ENCODE results near the gene SLC2A8.

Gene SLC2A8

DNA sequence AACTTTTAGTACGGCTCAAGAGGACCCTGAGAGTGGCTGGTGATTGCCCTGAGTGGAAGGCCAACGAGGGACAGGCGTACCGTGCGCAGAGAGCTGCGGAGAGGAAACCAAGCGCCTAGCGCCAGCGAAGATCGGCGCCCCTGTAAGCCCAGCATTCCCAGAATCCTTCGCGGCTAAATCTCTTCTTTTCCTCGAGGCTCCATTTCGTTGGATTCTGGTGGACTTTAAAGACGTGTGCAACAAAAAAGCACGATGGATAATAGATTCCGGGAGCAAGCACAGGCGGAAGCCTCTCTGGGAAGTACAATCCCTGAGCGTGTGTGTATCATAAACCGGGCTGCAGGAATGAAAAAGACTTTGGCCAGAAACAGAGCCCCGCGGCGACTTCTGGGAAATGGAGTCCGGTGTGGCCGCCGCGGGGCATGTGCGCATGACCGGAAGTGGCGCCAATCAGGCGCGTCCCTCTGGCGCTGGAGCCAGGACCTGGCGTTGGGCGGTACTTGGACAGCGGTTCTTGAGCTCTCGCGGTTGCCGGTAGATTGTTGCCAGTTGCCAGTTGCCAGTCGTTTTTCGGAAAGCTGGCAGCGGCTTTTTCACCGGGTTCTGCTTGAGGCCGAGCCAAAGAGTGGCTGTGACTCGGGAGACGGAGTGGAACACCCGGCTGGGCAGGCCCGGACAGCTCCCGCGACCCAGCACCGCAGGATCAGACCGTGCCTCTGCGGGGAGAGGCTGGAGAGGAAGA lies 27.1 kb downstream of the SLC2A8 start, which contains the start of gene ZNF79:
ZNF79 (plus strand) TSS at position 449 of the 742 bp plus-strand sequence. CDS start 406 bp downstream, outside the sequence.
- peak within 1 kb of the TSS; percentile 90 for H3K4me3 ChIP-seq (ENCODE audit: low read length, poor library complexity, severe bottlenecking)
- peaks cover 8% of the 10 kb centered on the region for H4K20me1 ChIP-seq (ENCODE audit: insufficient read depth, low read length, poor library complexity, severe bottlenecking)
- peak within 1 kb of the TSS; percentile 94 for H2AFZ ChIP-seq (ENCODE audit: low read length)
- peak within 1 kb of the TSS; percentile 98 for H3K4me2 ChIP-seq (ENCODE audit: low read depth, low read length, poor library complexity, severe bottlenecking)
- H3K36me3 ChIP-seq (ENCODE audit: insufficient read depth, low read length), result no peaks in the 10 kb centered on the region
- H3K4me1 ChIP-seq (ENCODE audit: insufficient read depth, low read length, poor library complexity, severe bottlenecking), result peaks cover 21% of the 10 kb centered on the region
- H3K27me3 ChIP-seq (ENCODE audit: insufficient read depth, low read length, poor library complexity, severe bottlenecking), result no peaks in the 10 kb centered on the region
- no peaks in the 10 kb centered on the region for H3F3A ChIP-seq (ENCODE audit: low read depth)
- no peaks in the 10 kb centered on the region for H3K9me3 ChIP-seq (ENCODE audit: insufficient read depth, low read depth, low read length)
- H3K9ac ChIP-seq (ENCODE audit: low read depth, low read length, poor library complexity, severe bottlenecking), result peak within 1 kb of the TSS; percentile 95
- H3K9me2 ChIP-seq (replicated peaks; ENCODE audit: low read depth, low read length), result no peaks in the 10 kb centered on the region
- no peak for TF ChIP-seq CTCF (conservative IDR thresholded peaks at IDR 0.05; ENCODE audit: low read length)
- H3K79me2 ChIP-seq (ENCODE audit: insufficient read depth, low read length), result peaks cover 49% of the 10 kb centered on the region

GRCh38 chr9:127424676-127424999 lies 27.7 kb downstream of the SLC2A8 start:
- H3K79me2 ChIP-seq (ENCODE audit: insufficient read depth, low read length), result peaks cover 49% of the 10 kb centered on the region
- no peak for TF ChIP-seq CTCF (conservative IDR thresholded peaks at IDR 0.05; ENCODE audit: low read length)
- no peak for TF ChIP-seq EZH2phosphoT487 (IDR thresholded peaks at IDR 0.05; ENCODE audit: borderline replicate concordance)

GRCh38 chr9:127426756-127427155 lies 29.8 kb downstream of the SLC2A8 start:
- Histone ChIP-seq H3K27me3 (ENCODE audit: insufficient read depth, low read length, poor library complexity, severe bottlenecking) (no peaks in the 10 kb centered on the region), H3K4me1 (ENCODE audit: insufficient read depth, low read length, poor library complexity, severe bottlenecking) (peaks cover 21% of the 10 kb centered on the region), H2AFZ (ENCODE audit: low read length) (no peak overlapping the region), H3K36me3 (ENCODE audit: insufficient read depth, low read length) (peaks cover 6% of the 10 kb centered on the region; the same call in 1 of the 2 replicates), H3K79me2 (ENCODE audit: insufficient read depth, low read length) (peaks cover 49% of the 10 kb centered on the region), H3K9me2 (replicated peaks; ENCODE audit: low read depth, low read length) (no peaks in the 10 kb centered on the region), H4K20me1 (ENCODE audit: insufficient read depth, low read length, poor library complexity, severe bottlenecking) (peaks cover 8% of the 10 kb centered on the region), H3K9me3 (ENCODE audit: insufficient read depth, low read depth, low read length) (no peaks in the 10 kb centered on the region), H3K4me3 (ENCODE audit: low read length, poor library complexity, severe bottlenecking) (no peak overlapping the region), H3K4me2 (ENCODE audit: low read depth, low read length, poor library complexity, severe bottlenecking) (peak overlapping the region; percentile 98), H3F3A (ENCODE audit: low read depth) (no peaks in the 10 kb centered on the region), H3K9ac (ENCODE audit: low read depth, low read length, poor library complexity, severe bottlenecking) (no peak overlapping the region)
- TF ChIP-seq EZH2phosphoT487 (IDR thresholded peaks at IDR 0.05; ENCODE audit: borderline replicate concordance) (no peak), CTCF (conservative IDR thresholded peaks at IDR 0.05; ENCODE audit: low read length) (no peak)

More at GRCh38 chr9:127424676-127424999, 27.7 kb downstream of the SLC2A8 start:
- Histone ChIP-seq H3K4me3 (ENCODE audit: low read length, poor library complexity, severe bottlenecking) (peak overlapping the region; percentile 90), H3F3A (ENCODE audit: low read depth) (no peaks in the 10 kb centered on the region), H3K4me1 (ENCODE audit: insufficient read depth, low read length, poor library complexity, severe bottlenecking) (peaks cover 21% of the 10 kb centered on the region), H3K9me3 (ENCODE audit: insufficient read depth, low read depth, low read length) (no peaks in the 10 kb centered on the region), H3K27me3 (ENCODE audit: insufficient read depth, low read length, poor library complexity, severe bottlenecking) (no peaks in the 10 kb centered on the region), H3K9me2 (replicated peaks; ENCODE audit: low read depth, low read length) (no peaks in the 10 kb centered on the region), H2AFZ (ENCODE audit: low read length) (peak overlapping the region; percentile 94; the same call in 1 of the 2 replicates), H4K20me1 (ENCODE audit: insufficient read depth, low read length, poor library complexity, severe bottlenecking) (peaks cover 8% of the 10 kb centered on the region), H3K36me3 (ENCODE audit: insufficient read depth, low read length) (no peaks in the 10 kb centered on the region; the same call in 1 of the 2 replicates), H3K9ac (ENCODE audit: low read depth, low read length, poor library complexity, severe bottlenecking) (peak overlapping the region; percentile 95), H3K4me2 (ENCODE audit: low read depth, low read length, poor library complexity, severe bottlenecking) (peak overlapping the region; percentile 98)
